Esophagus squamous epithelium (tissue), 5 donors: ENCODE results near the gene TRIM69. TPM values are rescaled to one million over a fixed set of nuclear protein-coding genes. Genes with fewer than 3 reads are reported as not detected.

Experiments used
- DNase-seq: peaks from one replicate; lab custom pipeline; 2025; lab: John Stamatoyannopoulos, UW
- H3K27ac ChIP-seq, 4 donors: fragments of 200-600 bp; sonication (generic); one replicate each; pipeline ENCODE4 v1.5.1; 2016 to 2019; ENCODE audit warnings: mild to moderate bottlenecking in 1 of 4
- H3K27me3 ChIP-seq, 4 donors: fragments of 200-600 bp; sonication (generic); 1 replicate in 3 of 4; 2 replicates in 1 of 4; pipeline versions ENCODE4 v1.5.1 to v1.6.0; 2017 to 2021; ENCODE audit warnings: antibody characterized with exemption in 1 of 4
- H3K36me3 ChIP-seq, 3 donors: fragments of 200-600 bp; sonication (generic); one replicate each; pipeline ENCODE4 v1.5.1; 2016 to 2019
- H3K4me1 ChIP-seq, 3 donors: fragments of 200-600 bp; sonication (generic); one replicate each; pipeline ENCODE4 v1.5.1; 2017 to 2019
- H3K4me3 ChIP-seq, 4 donors: fragments of 200-600 bp; sonication (generic); 1 replicate in 3 of 4; 2 replicates in 1 of 4; pipeline ENCODE4 v1.5.1; 2016 to 2019; ENCODE audit warnings: mild to moderate bottlenecking in 2 of 4, moderate library complexity in 1 of 4
- H3K9me3 ChIP-seq, 3 donors: fragments of 200-600 bp; sonication (generic); one replicate each; pipeline ENCODE4 v1.5.1; 2016 to 2019
- POLR2A ChIP-seq, 4 donors: fragments of 450-650 bp; IDR thresholded peaks; one replicate each; pipeline ENCODE4 v1.6.1; 2017; ENCODE audit warnings: antibody characterized with exemption in 4 of 4, mild to moderate bottlenecking in 4 of 4, moderate library complexity in 3 of 4
- WGBS, 2 donors: methylation state at CpG; one replicate each; pipeline ENCODE4 v1.1.5; 2018; 5-methylcytosine and 5-hydroxymethylcytosine counted together
- intact Hi-C: fragments of 100-400 bp; cut with DNase I; formaldehyde crosslinking; loops from one replicate; pipeline ENCODE4 v1.15.0; 2022
- small RNA-seq, 4 donors: library from RNA; depleted of rRNA; stranded (forward); fragments of <200 nt; gene quantifications; one replicate each; pipeline ENCODE3, GENCODE V24; 2016
- total RNA-seq, 4 donors: library from RNA; depleted of rRNA; stranded (reverse); fragments of >200 nt; gene quantifications; one replicate each; pipeline ENCODE4 v1.1.0, GENCODE V29; 2016
- TF ChIP-seq, protein P1 (sequence below), 6 experiments: fragments of 450-650 bp in 4 of 6; fragments of 200-600 bp in 2 of 6; sonication (generic) in 2 of 6; IDR thresholded peaks; one replicate each; pipeline ENCODE4 v1.5.1; 2016 to 2019; ENCODE audit warnings: antibody characterized with exemption in 6 of 6, mild to moderate bottlenecking in 4 of 6, moderate library complexity in 4 of 6
- donor health status: DM: yes; HTN: yes; CAD: no.

Gene TRIM69
- total RNA-seq, 4 donors from 2014 or later, result 9.4 to 13.6 (median 11.1) TPM

DNA sequence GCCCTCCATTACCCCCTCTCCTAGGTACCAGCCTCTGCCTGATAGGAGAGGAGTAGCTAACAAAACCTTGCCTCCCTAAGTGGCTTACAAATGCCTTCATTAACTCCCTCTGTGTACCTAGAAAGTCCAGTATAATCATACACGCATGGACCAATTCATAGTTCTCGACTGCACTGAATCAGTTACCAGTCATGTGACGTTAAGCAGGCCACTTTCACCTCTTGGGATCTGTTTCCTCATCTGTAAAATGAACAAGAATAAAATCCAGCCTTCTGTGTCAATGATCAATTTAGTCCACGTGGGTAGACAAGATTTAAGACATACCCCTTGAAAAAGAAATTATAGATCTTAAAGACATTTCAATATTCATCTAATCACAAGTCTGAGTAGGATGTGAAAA is 72.2 kb downstream of the TRIM69 start:
- no peak overlapping the region for H3K4me3 ChIP-seq
- no peak for DNase-seq
- no peaks in the 10 kb centered on the region for H3K36me3 ChIP-seq
- intact Hi-C loops, result no loop called here
- no peak for TF ChIP-seq POLR2A (IDR thresholded peaks at IDR 0.05)
- TF ChIP-seq, protein P1, sequence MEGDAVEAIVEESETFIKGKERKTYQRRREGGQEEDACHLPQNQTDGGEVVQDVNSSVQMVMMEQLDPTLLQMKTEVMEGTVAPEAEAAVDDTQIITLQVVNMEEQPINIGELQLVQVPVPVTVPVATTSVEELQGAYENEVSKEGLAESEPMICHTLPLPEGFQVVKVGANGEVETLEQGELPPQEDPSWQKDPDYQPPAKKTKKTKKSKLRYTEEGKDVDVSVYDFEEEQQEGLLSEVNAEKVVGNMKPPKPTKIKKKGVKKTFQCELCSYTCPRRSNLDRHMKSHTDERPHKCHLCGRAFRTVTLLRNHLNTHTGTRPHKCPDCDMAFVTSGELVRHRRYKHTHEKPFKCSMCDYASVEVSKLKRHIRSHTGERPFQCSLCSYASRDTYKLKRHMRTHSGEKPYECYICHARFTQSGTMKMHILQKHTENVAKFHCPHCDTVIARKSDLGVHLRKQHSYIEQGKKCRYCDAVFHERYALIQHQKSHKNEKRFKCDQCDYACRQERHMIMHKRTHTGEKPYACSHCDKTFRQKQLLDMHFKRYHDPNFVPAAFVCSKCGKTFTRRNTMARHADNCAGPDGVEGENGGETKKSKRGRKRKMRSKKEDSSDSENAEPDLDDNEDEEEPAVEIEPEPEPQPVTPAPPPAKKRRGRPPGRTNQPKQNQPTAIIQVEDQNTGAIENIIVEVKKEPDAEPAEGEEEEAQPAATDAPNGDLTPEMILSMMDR (IDR thresholded peaks at IDR 0.05), result no peak
- H3K27me3 ChIP-seq, result no peaks in the 10 kb centered on the region
- H3K9me3 ChIP-seq, result no peaks in the 10 kb centered on the region
- no peak overlapping the region for H3K27ac ChIP-seq
- peaks cover 0 to 8% (median 5%) of the 10 kb centered on the region in 3 donors for H3K4me1 ChIP-seq
- 76 to 79% methylated on average over 4 of the region's 4 CpGs for WGBS, 2 donors

DNA sequence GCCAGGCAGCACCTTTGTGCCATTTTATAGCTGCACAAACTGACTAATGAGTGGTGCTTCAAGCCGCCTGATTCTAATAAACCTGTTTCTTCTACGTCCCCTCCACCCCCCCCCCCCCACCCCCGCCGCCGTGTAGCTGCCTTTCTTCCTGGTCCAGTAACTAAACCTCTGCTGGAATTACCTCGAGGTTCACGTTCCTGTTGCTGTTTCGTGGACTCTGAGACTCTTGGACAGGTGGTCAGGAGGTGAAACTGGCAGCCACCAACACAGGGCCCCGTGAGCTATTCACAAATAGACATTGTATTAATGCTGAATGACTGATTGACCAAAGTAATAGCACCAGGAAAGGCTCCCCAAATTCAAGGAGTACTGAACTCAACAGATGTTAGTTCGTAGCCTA is 73.9 kb downstream of the TRIM69 start:
- no peak overlapping the region for H3K4me3 ChIP-seq
- WGBS, 2 donors, result 72 to 76% methylated on average over 6 to 10 of the region's 10 CpGs
- H3K9me3 ChIP-seq, result no peaks in the 10 kb centered on the region

DNA sequence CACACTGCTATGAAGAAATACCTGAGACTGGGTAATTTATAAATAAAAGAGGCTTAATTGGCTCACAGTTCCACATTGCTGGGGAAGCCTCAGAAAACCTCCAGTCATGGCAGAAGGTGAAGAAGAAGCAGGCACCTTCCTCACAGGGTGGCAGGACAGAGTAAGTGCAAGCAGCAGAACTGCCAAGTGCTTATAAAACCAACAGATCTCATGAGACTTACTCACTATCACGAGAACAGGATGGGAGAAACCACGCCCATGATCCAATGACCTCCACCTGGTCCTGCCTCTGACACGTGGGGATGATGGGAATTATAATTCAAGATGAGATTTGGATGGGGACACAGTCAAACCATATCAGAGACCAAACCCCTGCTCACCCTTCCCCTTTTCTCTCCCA is 75.0 kb downstream of the TRIM69 start:
- H3K27ac ChIP-seq, result no peak overlapping the region
- no peak for DNase-seq
- H3K4me1 ChIP-seq, result peaks cover 0 to 8% (median 5%) of the 10 kb centered on the region in 3 donors
- H3K4me3 ChIP-seq, result no peak overlapping the region
- no peaks in the 10 kb centered on the region for H3K9me3 ChIP-seq
- H3K36me3 ChIP-seq, result no peaks in the 10 kb centered on the region
- WGBS, 2 donors, result 28 to 32% methylated on average over 3 of the region's 3 CpGs
- TF ChIP-seq, protein P1 (IDR thresholded peaks at IDR 0.05), result no peak
- no peak for TF ChIP-seq POLR2A (IDR thresholded peaks at IDR 0.05)
- intact Hi-C loops, result no loop called here
- H3K27me3 ChIP-seq, result peaks cover 0 to 4% (median 0%) of the 10 kb centered on the region in 4 donors

More for the DNA sequence above, 73.9 kb downstream of the TRIM69 start:
- Histone ChIP-seq H3K36me3 (no peaks in the 10 kb centered on the region), H3K27me3 (no peaks in the 10 kb centered on the region), H3K27ac (no peak overlapping the region), H3K4me1 (peaks cover 0 to 8% (median 5%) of the 10 kb centered on the region in 3 donors)
- no peak for DNase-seq
- intact Hi-C loops, result no loop called here
- TF ChIP-seq, protein P1 (IDR thresholded peaks at IDR 0.05), result no peak
- no peak for TF ChIP-seq POLR2A (IDR thresholded peaks at IDR 0.05)

DNA sequence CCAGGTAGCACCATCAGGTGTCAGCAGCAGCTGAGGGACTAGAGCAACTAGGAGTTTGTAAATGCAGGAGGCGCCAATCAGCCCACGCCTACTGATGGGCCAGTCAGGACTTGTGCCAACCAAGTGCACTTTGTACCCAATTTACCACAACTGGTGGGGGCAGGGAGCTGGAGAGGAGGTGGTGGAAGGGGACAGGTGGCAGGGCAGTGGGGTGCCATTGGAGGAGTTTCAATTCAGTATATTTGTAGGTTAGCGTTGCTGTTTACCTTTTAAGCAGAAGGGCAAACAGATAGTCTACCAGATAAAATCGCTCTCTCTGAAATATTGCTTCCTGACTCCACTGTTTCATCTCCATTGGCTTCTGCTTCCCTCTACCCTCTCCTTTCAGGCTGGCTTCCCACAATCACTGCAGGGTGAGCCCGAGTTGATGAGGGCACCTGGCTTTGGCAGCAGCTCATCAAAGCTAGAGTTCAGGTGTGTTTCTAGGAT is 75.7 kb downstream of the TRIM69 start:
- peaks cover 0 to 8% (median 5%) of the 10 kb centered on the region in 3 donors for H3K4me1 ChIP-seq
- peaks cover 0 to 4% (median 0%) of the 10 kb centered on the region in 4 donors for H3K27me3 ChIP-seq
- no peaks in the 10 kb centered on the region for H3K9me3 ChIP-seq
- no peak overlapping the region for H3K27ac ChIP-seq
- H3K4me3 ChIP-seq, result no peak overlapping the region
- 24 to 46% methylated on average over 5 of the region's 5 CpGs for WGBS, 2 donors
- no peak for DNase-seq
- intact Hi-C loops, result no loop called here
- TF ChIP-seq, protein P1 (IDR thresholded peaks at IDR 0.05), result no peak
- TF ChIP-seq POLR2A (IDR thresholded peaks at IDR 0.05), result no peak
- no peaks in the 10 kb centered on the region for H3K36me3 ChIP-seq

DNA sequence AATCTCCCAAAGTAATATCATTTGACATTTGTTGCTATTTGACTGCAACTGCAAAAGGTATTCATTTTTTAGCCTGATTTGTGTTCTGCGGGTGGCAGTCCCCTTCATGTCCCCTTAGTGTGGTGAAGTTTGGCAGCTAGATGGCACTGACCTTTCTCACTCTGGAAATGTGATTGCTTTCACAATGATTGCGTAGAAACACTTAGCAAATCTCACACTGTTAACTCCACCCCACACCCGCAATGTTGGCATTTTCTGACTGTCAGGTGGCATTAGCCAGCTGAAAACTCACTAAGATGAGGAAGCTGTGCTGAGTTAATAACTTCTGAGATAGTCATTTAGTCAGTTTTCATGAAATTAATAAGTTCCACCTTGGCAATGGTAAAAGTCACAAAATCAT is 76.9 kb downstream of the TRIM69 start:
- no peak for TF ChIP-seq POLR2A (IDR thresholded peaks at IDR 0.05)
- TF ChIP-seq, protein P1 (IDR thresholded peaks at IDR 0.05), result no peak
- no peaks in the 10 kb centered on the region for H3K36me3 ChIP-seq
- DNase-seq, result no peak
- peaks cover 0 to 4% (median 0%) of the 10 kb centered on the region in 4 donors for H3K27me3 ChIP-seq
- no peak overlapping the region for H3K4me3 ChIP-seq
- intact Hi-C loops, result no loop called here
- H3K9me3 ChIP-seq, result no peaks in the 10 kb centered on the region
- H3K4me1 ChIP-seq, result peaks cover 0 to 8% (median 5%) of the 10 kb centered on the region in 3 donors
- 64 to 86% methylated on average over 3 of the region's 3 CpGs for WGBS, 2 donors
- H3K27ac ChIP-seq, result no peak overlapping the region

Small RNA genes within 50 kb of the gene (small RNA-seq; reads per million reads assigned to genes)
- gene RF00019, result 0 reads per million in 4 donors

Other genes starting within 250 kb of the TRIM69 start
- 10 to 100 TPM; 28.2 to 82.8 (median 58.6) TPM for gene EIF3J, start 199.4 kb upstream of the TRIM69 start, total RNA-seq
- 10 to 100 TPM; 43.9 to 84.3 (median 50.0) TPM for gene SPG11, start 72.9 kb upstream of the TRIM69 start, total RNA-seq
- gene PATL2, start 25.2 kb upstream of the TRIM69 start, total RNA-seq, result 1 to 10 TPM in 1 of 4 donors, not detected in 3; 1.3 TPM
- 1,000 to 10,000 TPM in 3 of 4 donors, 100 to 1,000 TPM in 1; 992 to 4,464 (median 1,820) TPM for gene B2M, start 25.0 kb upstream of the TRIM69 start, total RNA-seq
- gene TERB2, start 220.2 kb downstream of the TRIM69 start, total RNA-seq, result not detected